Erythroblast (primary cell): ENCODE results near the gene RERE.

Source experiments
- GATA1 ChIP-seq: IDR thresholded peaks from 2 replicates; pipeline ENCODE4 v1.6.1; 2011; ENCODE audit warnings: low read depth, mild to moderate bottlenecking, control low read depth, low read length, moderate library complexity
- POLR2A ChIP-seq: IDR thresholded peaks from 2 replicates; pipeline ENCODE4 v1.6.1; 2011; ENCODE audit warnings: mild to moderate bottlenecking, low read length

DNA sequence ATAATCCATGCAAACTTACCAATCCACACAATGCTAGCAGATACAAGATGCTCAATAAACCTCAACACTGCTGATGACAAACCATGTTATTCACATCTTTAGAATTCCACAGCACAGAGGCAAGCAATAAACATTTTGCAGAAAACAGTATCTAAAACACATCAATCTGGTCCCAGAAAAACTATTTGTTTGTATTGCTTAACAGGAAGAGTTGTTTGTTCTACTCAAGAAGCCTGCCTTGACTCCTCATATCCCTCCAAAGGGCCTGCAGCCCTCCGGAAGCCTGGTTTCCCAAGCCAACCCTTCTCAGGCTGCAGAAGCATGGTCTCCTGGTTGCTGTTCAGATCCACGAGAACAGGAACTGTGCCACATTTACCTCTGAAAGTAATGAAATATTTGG lies 139.7 kb downstream of the RERE start:
- TF ChIP-seq POLR2A (no peak), GATA1 (no peak)
